HG02763 (cell line): ENCODE measurements around the gene FERMT1.
"Not testable (repeated sequence)": the region's sequence is repeated elsewhere in the genome, so short reads cannot be mapped to it uniquely, and the experiment has no call there.

ENCODE experiments used
- ATAC-seq: cut with Tn5 transposase; IDR thresholded peaks from one replicate; pipeline ENCODE4 v1.9.1; 2021; ENCODE audit warnings: mild to moderate bottlenecking, moderate library complexity; ENCODE audit not compliant: unreplicated experiment

The FERMT1 gene

DNA sequence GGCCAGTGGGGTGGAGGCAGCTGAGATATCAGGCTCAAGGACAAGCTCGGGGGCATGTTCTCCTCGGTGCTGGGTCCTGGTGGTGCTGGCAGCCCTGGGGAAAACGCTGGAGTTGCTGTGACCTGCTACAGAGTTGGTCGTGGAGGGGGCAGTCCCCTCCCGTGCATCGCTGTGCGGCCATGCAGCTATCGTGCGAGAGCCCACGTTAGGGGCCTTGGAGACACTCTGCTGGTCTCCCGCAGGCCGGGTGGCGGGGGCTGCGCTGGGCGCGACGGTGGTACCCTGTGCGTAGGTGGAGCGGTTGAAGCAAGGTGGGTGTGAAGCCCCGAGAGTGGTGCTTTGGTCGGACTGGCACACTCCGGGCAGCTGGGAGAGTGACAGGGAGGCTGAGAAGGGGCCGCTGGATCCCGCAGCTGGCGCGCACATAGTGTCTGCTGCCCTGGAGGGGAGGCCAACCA, 81.0 kb downstream of the FERMT1 start:
- ATAC-seq, result no peak

DNA sequence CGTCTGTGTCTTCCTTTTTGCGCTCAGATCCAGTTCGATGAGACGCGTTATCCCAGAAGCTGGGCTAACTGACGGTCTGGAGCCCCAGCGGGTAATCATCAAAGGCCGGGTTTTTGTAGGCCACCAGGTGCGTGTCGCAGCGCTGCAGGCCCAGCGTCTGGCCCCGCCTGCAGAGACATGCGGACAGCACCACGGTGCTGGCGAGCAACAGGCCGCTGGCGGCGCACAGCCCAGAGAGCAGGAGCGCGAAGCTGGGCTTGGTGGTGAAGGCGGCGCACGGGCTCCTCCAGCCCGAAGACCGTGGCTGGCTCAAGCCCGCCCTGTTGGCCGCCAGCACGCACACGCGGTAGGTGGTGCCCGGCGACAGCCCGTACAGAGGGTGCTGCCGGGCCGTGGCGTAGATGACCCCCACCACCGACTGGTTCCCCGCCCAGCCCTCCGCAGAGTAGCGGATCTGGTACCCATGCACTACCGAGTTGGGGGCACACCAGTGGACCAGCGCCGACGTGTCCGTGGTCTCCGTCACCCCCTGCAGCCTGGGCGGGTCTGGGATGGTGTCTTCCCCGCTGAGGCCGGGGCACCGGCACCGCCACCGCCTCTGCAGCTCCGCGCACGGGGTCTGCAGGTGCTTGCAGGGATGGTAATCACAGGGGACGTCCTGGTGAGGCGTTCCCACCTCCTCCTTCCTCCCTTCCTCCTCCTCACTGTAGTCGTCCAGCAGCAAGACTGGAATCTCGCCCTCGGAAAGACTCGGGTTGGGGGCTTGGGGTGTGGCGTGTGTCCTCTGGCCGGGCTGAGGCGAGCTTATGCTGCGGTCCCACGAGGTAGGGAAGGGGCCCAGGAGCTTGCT, 81.6 kb downstream of the FERMT1 start:
- no peak for ATAC-seq

DNA sequence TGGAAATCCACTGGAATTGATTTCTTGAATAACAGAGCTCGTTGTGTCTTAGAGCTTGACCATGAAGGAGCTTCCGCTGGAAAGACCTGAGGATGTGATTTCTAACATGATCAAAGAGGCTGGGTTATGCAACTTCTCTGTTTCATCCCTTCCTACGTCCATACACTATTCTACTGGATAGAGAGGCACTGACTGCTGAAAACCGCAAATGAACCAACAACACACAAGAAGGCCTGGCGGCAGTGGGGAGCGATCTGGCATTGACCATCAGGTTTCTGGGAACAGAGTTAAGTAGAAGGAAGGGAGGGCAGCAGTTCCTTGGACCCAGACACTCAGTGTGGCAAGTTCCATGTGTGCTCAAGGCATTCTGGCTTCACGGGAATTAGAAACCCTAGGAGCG, 82.3 kb downstream of the FERMT1 start:
- no peak for ATAC-seq

DNA sequence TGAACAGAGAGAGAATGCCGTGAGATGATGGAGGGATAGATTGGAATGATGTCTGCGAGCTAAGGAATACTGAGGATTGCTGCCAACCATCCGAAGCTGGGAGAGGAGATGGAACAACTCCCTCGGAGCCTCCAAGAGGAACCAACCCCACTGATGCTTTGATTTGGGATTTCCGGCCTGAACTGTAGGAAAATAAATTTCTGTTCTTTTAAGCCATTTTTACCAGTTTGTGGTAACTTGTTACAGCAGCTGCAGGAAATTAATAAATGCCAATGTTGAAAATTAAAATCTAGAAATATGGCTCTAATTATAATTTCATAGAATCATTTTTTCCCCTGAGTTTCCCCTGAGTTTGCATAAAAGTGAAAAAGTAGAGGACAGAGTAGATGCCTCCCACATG, 83.1 kb downstream of the FERMT1 start:
- no peak for ATAC-seq

DNA sequence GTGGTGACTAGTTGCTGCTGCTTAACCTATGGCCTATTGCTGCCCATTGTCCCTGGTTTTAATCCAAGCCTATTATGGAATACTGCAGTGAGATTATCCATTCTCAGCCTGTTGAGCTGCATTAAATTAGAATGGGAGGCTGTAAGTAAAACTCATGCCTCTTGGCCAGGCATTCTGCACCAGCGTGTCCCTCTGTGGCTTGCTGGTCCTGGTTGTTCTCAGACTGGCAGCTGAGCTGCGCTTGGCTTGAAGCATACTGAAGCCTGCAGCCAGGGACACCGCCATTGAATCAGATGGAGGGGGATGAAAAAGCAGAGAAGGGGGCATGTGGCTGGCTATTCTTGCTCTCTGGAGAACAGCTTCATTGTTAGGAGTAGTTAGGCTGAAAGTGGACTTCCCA, 84.6 kb downstream of the FERMT1 start:
- no peak for ATAC-seq

DNA sequence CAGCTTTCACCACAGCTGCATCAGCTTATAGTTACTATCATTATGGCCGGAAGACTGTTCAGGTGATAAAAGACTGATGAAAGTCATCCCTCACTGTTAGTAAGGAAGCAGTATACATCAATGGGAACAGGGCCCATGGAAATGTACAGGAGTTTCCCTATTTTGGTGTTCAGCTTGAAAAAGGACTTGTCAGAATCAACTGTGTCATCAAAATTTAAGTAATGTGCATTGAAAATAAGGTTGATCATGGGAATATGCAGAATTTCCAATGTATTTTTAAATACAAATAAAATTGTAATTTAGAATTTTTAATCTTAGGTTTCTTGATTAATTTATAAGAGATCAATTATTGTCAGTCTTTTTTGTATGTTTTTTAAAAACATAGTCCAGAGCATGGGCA, 85.7 kb downstream of the FERMT1 start:
- ATAC-seq, result no peak

DNA sequence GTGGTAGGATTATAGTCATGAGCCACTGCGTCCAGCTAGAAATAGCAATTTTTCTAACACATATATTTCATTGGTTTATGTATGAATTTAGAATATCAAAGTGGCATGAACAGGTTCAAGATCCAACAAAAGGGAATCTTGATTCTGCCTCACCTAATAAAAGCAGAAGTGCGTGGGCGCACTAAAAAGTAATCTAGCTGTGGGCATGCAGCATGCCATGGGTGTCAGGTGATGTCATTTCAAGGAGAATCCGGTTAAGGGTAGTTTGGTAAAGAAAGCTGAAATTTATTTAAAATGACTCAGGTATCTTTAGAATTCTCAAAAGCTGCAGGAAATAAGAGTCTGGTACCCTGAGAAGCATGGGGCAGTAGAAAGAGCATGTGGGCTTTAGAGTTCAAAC, 86.6 kb downstream of the FERMT1 start:
- no peak for ATAC-seq

DNA sequence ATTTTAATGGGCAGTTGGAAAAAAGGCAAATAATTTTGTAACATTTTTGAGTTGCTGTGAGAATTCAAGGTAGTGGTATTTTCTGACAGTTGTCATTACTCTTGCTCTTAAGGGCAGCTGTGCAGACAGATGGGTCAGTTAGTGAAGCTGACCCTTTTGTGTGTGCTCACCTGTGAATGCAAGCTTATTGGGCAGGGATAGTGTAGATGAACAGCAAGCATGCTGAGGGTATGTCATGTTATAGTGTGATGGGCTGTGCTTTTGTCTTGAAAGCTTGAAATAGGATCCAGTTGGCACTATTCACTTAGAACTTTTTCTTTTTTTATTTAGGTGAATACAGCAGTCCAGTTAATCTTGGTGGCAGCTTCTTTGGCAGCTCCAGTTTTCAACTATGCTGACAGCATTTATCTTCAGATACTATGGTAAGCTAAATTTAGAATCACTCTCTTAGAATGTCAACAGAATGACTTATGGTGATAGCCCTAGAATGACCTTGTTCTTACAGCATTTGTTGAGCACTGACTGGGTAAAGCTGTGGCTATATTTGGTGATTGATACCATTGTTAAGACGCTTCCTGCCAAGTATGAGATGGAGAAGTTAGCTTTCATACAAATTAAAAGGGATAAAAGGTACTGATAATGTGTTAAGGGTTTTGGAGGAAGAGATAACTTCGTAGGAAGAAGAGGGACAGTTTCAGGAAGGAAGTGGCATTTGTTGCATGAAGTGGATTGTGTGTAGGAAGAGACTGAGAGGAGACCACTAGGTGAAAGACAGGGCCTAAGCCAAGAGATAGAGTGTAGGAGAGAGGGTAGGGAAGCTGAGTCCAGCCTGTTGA, 88.5 kb downstream of the FERMT1 start:
- ATAC-seq, result no peak

DNA sequence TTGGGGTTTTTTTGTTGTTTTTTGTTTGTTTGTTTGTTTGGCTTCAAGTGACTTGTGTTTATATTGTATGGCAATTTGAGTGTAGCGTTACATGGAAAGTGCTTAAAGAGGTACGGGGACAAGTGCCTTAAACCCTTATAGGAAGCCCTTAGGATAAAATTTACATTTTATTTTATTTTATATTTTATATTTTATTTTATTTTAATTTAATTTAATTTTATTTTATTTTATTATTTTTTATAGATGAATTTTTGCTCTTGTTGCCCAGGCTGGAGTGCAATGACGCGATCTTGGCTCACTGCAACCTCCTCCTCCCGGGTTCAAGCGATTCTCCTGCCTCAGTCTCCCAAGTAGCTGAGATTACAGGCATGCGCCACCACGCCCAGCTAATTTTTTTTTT, 89.9 kb downstream of the FERMT1 start:
- ATAC-seq, result not testable (repeated sequence)

DNA sequence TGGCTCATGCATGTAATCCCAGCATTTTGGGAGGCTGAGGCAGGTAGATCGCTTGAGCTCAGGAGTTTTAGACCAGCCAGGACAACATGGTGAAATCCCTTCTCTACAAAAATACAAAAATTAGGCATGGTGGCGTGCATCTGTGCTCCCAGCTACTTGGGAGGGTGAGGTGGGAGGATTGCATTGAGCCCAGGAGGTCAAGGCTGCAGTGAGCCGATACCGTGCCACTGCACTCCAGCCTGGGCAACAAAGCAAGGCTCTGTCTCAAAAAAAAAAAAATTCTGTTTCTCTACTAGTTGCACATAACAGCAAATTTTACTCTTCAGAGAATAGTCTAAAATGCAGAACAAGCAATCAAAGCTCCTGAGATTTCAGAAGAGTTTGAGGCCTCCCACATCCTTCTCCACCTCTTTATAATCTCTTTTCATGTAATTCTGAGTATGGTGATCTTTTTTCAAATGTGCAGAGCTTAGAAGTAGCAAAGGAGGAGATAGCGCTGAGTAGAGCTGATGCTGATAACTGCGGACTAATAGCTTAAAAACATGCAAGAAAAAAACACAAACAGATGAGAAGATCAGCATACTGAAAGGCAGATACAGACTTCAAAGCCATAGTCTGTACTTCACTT, 92.3 kb downstream of the FERMT1 start:
- no peak for ATAC-seq

DNA sequence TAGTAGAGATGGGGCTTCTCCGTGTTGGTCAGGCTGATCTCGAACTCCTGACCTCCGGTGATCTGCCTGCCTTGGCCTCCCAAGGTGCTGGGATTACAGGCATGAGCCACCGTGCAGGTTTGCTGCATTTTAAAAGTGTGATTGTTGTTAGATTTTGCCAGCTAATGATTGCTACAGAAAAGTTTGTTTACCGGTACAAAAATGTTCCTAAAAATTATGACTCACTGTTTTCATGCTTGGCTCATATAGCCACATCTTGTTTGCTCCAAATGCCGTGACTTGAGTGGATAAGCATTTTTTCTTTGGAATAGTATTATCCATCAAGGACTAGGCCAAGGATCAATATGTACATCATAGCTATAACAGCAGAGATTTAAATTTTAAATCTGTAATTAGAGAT, 93.3 kb downstream of the FERMT1 start:
- ATAC-seq, result no peak

DNA sequence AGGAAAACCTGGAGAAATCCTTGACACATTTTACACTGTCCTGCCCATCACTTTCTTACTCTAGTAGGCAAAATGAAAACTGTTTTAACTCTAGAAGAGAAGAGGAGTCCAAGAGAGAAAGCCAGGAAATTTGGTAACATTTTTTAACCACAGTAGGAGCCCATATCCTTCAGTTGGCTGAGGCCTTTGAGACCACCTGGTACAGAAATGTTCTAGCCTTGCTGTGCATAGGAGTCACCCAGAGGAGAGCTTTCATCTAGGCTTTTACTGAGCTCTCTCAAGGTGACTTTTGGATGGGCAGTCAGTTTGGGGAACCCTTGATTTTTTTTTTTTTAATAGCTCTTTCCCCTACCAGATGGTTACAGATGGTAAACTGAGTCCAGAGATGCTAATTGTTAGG, 94.0 kb downstream of the FERMT1 start:
- ATAC-seq, result no peak

DNA sequence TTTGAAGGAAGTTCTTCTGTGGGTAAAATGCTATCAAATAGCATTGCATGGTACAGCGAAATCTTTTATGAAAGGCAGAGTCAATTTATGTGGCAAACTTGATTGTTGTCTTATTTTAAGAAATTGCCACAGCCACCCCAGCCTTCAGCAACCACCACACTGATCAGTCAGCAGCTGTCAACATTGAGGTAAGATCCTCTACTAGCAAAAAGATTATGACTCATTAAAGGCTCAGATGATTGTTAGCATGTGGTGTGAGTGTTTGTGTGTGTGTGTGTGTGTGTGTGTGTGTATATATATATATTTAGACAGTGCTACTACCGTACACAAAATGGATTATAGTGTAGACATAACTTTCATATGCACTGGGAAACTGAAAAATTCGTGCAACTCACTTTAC, 96.8 kb downstream of the FERMT1 start:
- ATAC-seq, result no peak
